Cerebellar nuclear complex (tissue), 1 donor: ENCODE data around the gene HS3ST6.
"Not testable (repeated sequence)": the region's sequence is repeated elsewhere in the genome, so short reads cannot be mapped to it uniquely, and the experiment has no call there.

Experiments used
- DNase-seq, 2 experiments: peaks; one replicate each; lab custom pipeline; 2025; lab: John Stamatoyannopoulos, UW

HS3ST6 gene

GRCh38 chr16:1877804-1878203, 40.4 kb downstream of the HS3ST6 start:
- DNase-seq = no peak

GRCh38 chr16:1877089-1877488, 41.1 kb downstream of the HS3ST6 start:
- no peak for DNase-seq

GRCh38 chr16:1876468-1876867, 41.7 kb downstream of the HS3ST6 start:
- DNase-seq = no peak

GRCh38 chr16:1876066-1876465, 42.1 kb downstream of the HS3ST6 start:
- not testable (repeated sequence) for DNase-seq

GRCh38 chr16:1874854-1875253, 43.4 kb downstream of the HS3ST6 start:
- DNase-seq = no peak

GRCh38 chr16:1871974-1872635, 46.1 kb downstream of the HS3ST6 start, which contains the start of gene MEIOB:
Gene MEIOB (minus strand): TSS chr16:1872164. CDS start chr16:1868175, 3,989 bp downstream.
- DNase-seq = no peak

- DNase-seq = no peak
Measured at GRCh38 chr16:1870365-1871082, 47.7 kb downstream of the HS3ST6 start.

- no peak for DNase-seq
Measured at GRCh38 chr16:1865902-1866690, 52.1 kb downstream of the HS3ST6 start.

- no peak for DNase-seq
Measured at GRCh38 chr16:1863681-1864460, 54.3 kb downstream of the HS3ST6 start.

- no peak for DNase-seq
Measured at GRCh38 chr16:1862394-1862793, 55.8 kb downstream of the HS3ST6 start.

- DNase-seq = no peak
Measured at GRCh38 chr16:1861730-1862129, 56.5 kb downstream of the HS3ST6 start.
